DOHH2 (cell line): ENCODE measurements around the gene CNTN4.

Source experiments
- EZH2phosphoT487 ChIP-seq: fragments of 200-600 bp; sonication (generic); IDR thresholded peaks from 2 replicates; pipeline ENCODE4 v1.6.1; 2017; ENCODE audit warnings: borderline replicate concordance, mild to moderate bottlenecking, antibody characterized with exemption, low read length, moderate library complexity, mixed read lengths
- TF ChIP-seq, protein P1 (sequence below): fragments of 200-600 bp; sonication (generic); IDR thresholded peaks from one replicate; pipeline ENCODE4 v1.5.1; 2014; ENCODE audit warnings: antibody characterized with exemption, mild to moderate bottlenecking, low read depth, low read length; ENCODE audit not compliant: poor library complexity, severe bottlenecking

DNA sequence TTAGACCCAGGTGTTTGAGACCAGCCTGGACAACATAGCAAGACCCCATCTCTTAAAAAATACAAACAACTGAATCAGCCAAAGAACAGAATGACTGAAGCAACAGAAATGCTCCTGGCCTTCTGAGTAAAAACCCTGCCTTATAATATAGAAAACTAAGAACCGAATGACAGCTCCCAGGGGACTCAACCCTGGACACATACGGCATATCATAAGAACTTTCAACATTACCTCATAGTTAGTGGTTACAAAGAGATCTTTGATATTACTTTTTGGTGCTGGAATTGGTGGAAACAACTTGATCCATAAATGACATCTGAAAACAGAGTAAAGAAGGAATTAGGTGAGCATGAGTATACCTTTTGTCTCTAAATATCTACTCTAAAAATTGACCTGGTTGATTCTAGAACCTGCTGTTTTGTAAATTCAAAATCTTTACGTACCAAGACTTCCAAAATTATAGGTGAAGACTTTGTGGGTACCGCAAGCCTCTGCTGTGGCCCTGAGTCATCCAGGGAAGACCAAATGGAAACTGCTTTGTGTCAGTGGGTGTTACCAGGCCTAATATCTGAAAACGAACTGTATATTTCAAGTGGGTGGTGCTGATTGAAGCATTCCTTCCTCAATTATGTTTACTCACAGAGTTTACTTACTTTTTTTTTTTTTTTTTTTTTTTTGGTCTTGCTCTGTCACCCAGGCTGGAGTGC lies 976.0 kb downstream of the CNTN4 start:
- TF ChIP-seq, protein P1, sequence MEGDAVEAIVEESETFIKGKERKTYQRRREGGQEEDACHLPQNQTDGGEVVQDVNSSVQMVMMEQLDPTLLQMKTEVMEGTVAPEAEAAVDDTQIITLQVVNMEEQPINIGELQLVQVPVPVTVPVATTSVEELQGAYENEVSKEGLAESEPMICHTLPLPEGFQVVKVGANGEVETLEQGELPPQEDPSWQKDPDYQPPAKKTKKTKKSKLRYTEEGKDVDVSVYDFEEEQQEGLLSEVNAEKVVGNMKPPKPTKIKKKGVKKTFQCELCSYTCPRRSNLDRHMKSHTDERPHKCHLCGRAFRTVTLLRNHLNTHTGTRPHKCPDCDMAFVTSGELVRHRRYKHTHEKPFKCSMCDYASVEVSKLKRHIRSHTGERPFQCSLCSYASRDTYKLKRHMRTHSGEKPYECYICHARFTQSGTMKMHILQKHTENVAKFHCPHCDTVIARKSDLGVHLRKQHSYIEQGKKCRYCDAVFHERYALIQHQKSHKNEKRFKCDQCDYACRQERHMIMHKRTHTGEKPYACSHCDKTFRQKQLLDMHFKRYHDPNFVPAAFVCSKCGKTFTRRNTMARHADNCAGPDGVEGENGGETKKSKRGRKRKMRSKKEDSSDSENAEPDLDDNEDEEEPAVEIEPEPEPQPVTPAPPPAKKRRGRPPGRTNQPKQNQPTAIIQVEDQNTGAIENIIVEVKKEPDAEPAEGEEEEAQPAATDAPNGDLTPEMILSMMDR, result no peak
- TF ChIP-seq EZH2phosphoT487, result no peak
